Pancreas (tissue), 10 donors: ENCODE data around the gene LAMA2. TPM values are rescaled to one million over a fixed set of nuclear protein-coding genes. Genes with fewer than 3 reads are reported as not detected.

Experiments used
- ATAC-seq, 4 donors: fragments of 200-7000 bp; cut with Tn5 transposase; one replicate each; pipeline versions ENCODE4 v1.8.0 to v1.9.1; 2020; ENCODE audit warnings: mild to moderate bottlenecking in 4 of 4, moderate library complexity in 4 of 4
- DNase-seq, 6 donors: peaks; one replicate each; pipeline ENCODE4 v3.0.0-alpha.2; 2020
- FAIRE-seq: peaks from 2 replicates; lab custom pipeline; 2012; peaks lifted over from hg19 to GRCh38; lab: Jason Lieb, UNC
- H3K27ac ChIP-seq, 4 donors: fragments of 200-600 bp; sonication (generic); 1 replicate in 3 of 4; 2 replicates in 1 of 4; pipeline versions ENCODE4 v1.5.0 to v1.8.0; 2020
- H3K27me3 ChIP-seq, 4 donors: fragments of 200-600 bp; one replicate each; pipeline ENCODE4 v1.8.0; 2021
- H3K36me3 ChIP-seq, 3 donors: fragments of 200-600 bp; sonication (generic) in 1 of 3; one replicate each; pipeline versions ENCODE4 v1.5.0 to v1.8.0; 2020 to 2021
- H3K4me1 ChIP-seq, 3 donors: fragments of 200-600 bp; one replicate each; pipeline ENCODE4 v1.8.0; 2021
- H3K4me3 ChIP-seq, 4 donors: fragments of 200-600 bp; sonication (generic) in 2 of 4; one replicate each; pipeline versions ENCODE4 v1.5.0 to v1.8.0; 2020 to 2021
- H3K9me3 ChIP-seq, 4 donors: fragments of 200-600 bp; one replicate each; pipeline ENCODE4 v1.8.0; 2021
- CTCF ChIP-seq, 4 donors: fragments of 200-600 bp; sonication (generic) in 3 of 4; IDR thresholded peaks; one replicate each; pipeline versions ENCODE4 v1.5.0 to v1.8.0; 2021; ENCODE audit warnings: antibody characterized with exemption in 4 of 4
- WGBS, 2 donors: extraction: QIAGEN DNeasy Blood & Tissue Kit; methylation state at CpG; one replicate each; pipeline ENCODE4 v1.1.7; 2013; 5-methylcytosine and 5-hydroxymethylcytosine counted together
- intact Hi-C, 3 donors: fragments of 100-400 bp; cut with DNase I; formaldehyde crosslinking; loops; one replicate each; pipeline versions ENCODE4 v1.11.1 to v1.14.2; 2022
- polyA plus RNA-seq, 2 donors: library from polyadenylated mRNA; stranded (reverse); fragments of 200-250 nt; gene quantifications; one replicate each; pipeline ENCODE4 v1.2.3, GENCODE V29; 2013
- total RNA-seq, 6 donors: library from RNA; stranded (reverse); fragmentation: NEBNext Ultra II Directional in 4 of 6; extraction: Animal tissue kit (Norgen Biotek cat#: 25700) in 4 of 6; gene quantifications; one replicate each; pipeline versions ENCODE4 v1.2.1 to v1.2.4, GENCODE V29; 2021 to 2023
- donor health status: healthy with polysubstance abuse.
- donor health status: DM: no; HTN: no; CAD: no; lungs with moderate emphysema.
- donor health status: DM: no; HTN: no; CAD: no.
- donor health status: control.
- donor health status: control.
- donor health status: Bipolar disorder and iron deficiency.
- donor health status: DM: yes; HTN: yes; CAD: no.
- donor health status: DM: no; HTN: no; CAD: no.
- donor health status: DM: no; HTN: no; CAD: no.
- donor health status: DM: yes; HTN: yes; CAD: no.

LAMA2 gene
- total and polyA plus RNA-seq, 8 donors, result 1.2 to 26.2 (median 6.2) TPM

DNA sequence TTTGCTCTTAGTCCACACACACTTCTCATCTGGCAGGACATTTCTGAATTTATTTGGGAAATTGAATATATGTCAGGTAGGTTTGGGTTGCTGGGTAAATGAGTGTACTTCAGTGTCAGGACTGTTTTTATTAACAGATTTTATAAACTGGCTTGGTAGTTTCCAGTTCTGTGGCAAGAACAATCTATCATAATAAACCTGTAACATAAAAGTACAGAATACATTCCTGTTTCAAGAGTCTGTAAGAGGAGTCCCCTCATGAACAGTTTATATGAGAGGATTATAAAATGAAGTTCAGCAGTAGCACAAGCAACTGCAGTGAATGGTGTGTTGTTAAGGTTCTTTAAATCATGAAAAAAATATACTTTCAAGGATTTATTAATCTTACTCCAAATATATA is 81.8 kb downstream of the LAMA2 start:
- no peak for DNase-seq
- no peak for TF ChIP-seq CTCF (IDR thresholded peaks at IDR 0.05)
- no peak overlapping the region for H3K27ac ChIP-seq
- intact Hi-C loops, result no loop called here
- H3K27me3 ChIP-seq, result no peaks in the 10 kb centered on the region
- H3K4me3 ChIP-seq, result no peak overlapping the region
- no peaks in the 10 kb centered on the region for H3K4me1 ChIP-seq
- no peak for FAIRE-seq
- H3K9me3 ChIP-seq, result no peaks in the 10 kb centered on the region
- ATAC-seq, result no peak
- no peaks in the 10 kb centered on the region for H3K36me3 ChIP-seq

GRCh38 chr6:128966934-128967333 is 84.0 kb downstream of the LAMA2 start:
- Histone ChIP-seq H3K4me3 (no peak overlapping the region), H3K36me3 (no peaks in the 10 kb centered on the region), H3K4me1 (no peaks in the 10 kb centered on the region), H3K9me3 (no peaks in the 10 kb centered on the region), H3K27ac (no peak overlapping the region), H3K27me3 (no peaks in the 10 kb centered on the region)
- FAIRE-seq (no peak), ATAC-seq (no peak), DNase-seq (no peak)
- intact Hi-C loops, result no loop called here
- 95 to 97% methylated on average over 1 of the region's 1 CpG for WGBS, 2 donors
- no peak for TF ChIP-seq CTCF (IDR thresholded peaks at IDR 0.05)

- no peak for TF ChIP-seq CTCF (IDR thresholded peaks at IDR 0.05)
- no peaks in the 10 kb centered on the region for H3K9me3 ChIP-seq
- DNase-seq (no peak), ATAC-seq (no peak), FAIRE-seq (no peak)
- WGBS, 2 donors, result 22 to 23% methylated on average over 2 of the region's 2 CpGs
- intact Hi-C loops, result no loop called here
- no peaks in the 10 kb centered on the region for H3K36me3 ChIP-seq
- H3K4me1 ChIP-seq, result no peaks in the 10 kb centered on the region
- H3K27ac ChIP-seq, result no peak overlapping the region
- H3K27me3 ChIP-seq, result no peaks in the 10 kb centered on the region
- H3K4me3 ChIP-seq, result no peak overlapping the region
These were observed 96.1 kb downstream of the LAMA2 start for GRCh38 chr6:128979071-128979470.

DNA sequence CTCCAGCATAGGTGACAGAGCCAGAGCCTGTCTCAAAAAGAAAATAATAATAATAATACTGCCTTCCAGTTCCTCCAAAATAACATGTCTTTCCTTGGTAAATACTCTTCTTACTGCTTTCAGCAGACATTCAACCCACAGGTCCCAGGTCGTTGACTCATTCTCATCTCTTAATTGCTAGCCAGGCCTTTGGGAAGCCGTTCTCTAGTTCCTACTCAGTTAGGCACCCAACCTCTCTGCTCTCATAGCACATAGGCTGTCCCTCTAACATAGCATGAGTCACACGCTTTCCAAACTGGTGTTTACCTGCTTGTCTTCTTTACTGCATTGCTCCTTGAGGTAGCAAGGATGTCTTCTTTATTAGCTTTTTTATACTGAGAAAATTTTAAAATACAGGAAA is 98.8 kb downstream of the LAMA2 start:
- Histone ChIP-seq H3K27ac (no peak overlapping the region), H3K9me3 (no peaks in the 10 kb centered on the region), H3K4me3 (no peak overlapping the region), H3K36me3 (no peaks in the 10 kb centered on the region), H3K27me3 (no peaks in the 10 kb centered on the region), H3K4me1 (no peaks in the 10 kb centered on the region)
- no peak for TF ChIP-seq CTCF (IDR thresholded peaks at IDR 0.05)
- FAIRE-seq (no peak), ATAC-seq (no peak), DNase-seq (no peak)
- WGBS, 2 donors, result 47 to 65% methylated on average over 3 of the region's 3 CpGs
- intact Hi-C loops, result no loop called here

GRCh38 chr6:128990360-128990759 is 107.4 kb downstream of the LAMA2 start:
- FAIRE-seq, result no peak
- Histone ChIP-seq H3K27ac (no peak overlapping the region), H3K27me3 (no peaks in the 10 kb centered on the region), H3K36me3 (no peaks in the 10 kb centered on the region), H3K4me3 (no peak overlapping the region), H3K9me3 (no peaks in the 10 kb centered on the region), H3K4me1 (no peaks in the 10 kb centered on the region)
- TF ChIP-seq CTCF (IDR thresholded peaks at IDR 0.05), result no peak
- no peak for ATAC-seq
- DNase-seq, result no peak
- WGBS, 2 donors, result 65 to 68% methylated on average over 3 of the region's 3 CpGs
- intact Hi-C loops, result no loop called here
